Lung microvascular endothelial cell (primary cell): Measurements from ENCODE around the gene ABCG4. TPM values are rescaled to one million over a fixed set of nuclear protein-coding genes. Genes with fewer than 3 reads are reported as not detected.

Source experiments
- DNase-seq, 2 donors: peaks; one replicate each; pipeline versions ENCODE4 v3.0.0 to v3.0.0-alpha.2; 2010; ENCODE audit warnings: low read depth in 2 of 2
- total RNA-seq: library from RNA; depleted of rRNA; stranded (reverse); fragments of >200 nt; gene quantifications from 2 replicates; pipeline ENCODE4 v1.2.1, GENCODE V29; 2014

ABCG4 gene
- total RNA-seq, 1 donor from 2014 or later, result not detected

DNA sequence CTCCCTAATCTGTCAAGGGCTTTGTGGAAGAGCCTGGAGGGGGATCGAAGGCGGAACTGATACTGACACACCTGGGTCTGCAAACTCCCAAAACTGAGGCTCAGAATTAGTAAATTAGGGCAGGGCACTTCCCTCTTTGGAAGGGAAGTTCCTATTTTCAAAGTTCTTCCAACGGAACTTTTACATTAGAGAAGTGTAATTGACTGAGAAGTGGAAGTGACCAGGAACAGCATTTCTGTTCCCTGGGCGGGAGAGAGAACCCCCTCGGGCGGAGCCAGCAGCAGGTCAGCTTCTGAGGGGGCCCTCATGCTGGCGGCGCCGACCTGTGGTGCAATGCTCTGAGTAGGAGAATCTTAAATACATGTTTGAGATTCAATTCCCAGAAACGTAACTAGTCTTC, 56.2 kb downstream of the ABCG4 start:
- DNase-seq, result no peak

DNA sequence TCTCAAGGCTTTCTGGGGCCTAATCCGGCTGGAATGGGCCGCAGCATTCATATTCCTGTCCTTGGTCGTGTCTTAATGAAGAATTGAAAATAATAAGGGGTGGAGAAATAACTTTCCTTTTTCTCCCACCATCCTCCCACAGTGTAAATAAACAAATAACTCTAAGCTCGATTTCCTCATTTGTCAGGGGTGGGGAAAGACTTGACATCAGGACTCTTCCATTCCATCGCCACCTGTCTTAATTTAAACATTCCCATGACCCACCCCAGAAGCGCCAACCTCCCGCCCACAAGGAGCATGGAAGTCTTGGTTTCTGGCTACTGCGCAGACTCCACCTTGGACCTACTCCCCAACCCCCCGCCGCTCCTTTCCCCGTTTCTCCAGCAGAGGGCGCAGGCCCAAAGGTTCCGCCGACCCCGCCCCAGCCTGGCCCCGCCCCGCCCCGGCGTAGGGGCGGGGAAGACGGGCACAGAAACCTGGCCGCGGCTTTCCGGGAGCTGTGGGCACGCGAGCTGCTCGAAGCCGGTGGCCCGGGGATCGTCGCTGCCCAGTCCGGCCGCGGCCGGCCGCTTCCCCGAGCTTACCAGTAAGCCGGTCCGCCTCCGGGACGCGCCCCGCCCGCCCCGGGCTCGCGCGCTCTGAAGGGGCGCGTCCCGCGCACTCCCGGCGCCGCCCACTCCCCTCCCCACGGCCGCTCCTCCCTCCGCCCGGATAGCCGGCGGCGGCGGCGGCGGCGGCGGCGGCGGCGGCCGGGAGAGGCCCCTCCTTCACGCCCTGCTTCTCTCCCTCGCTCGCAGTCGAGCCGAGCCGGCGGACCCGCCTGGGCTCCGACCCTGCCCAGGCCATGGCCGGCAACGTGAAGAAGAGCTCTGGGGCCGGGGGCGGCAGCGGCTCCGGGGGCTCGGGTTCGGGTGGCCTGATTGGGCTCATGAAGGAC, 57.0 kb downstream of the ABCG4 start, which contains the start of gene CBL:
Gene CBL (plus strand): TSS at position 766 of the 937 bp plus-strand sequence. CDS start 79 bp downstream, at position 845.
- peak; percentile 91 for DNase-seq

DNA sequence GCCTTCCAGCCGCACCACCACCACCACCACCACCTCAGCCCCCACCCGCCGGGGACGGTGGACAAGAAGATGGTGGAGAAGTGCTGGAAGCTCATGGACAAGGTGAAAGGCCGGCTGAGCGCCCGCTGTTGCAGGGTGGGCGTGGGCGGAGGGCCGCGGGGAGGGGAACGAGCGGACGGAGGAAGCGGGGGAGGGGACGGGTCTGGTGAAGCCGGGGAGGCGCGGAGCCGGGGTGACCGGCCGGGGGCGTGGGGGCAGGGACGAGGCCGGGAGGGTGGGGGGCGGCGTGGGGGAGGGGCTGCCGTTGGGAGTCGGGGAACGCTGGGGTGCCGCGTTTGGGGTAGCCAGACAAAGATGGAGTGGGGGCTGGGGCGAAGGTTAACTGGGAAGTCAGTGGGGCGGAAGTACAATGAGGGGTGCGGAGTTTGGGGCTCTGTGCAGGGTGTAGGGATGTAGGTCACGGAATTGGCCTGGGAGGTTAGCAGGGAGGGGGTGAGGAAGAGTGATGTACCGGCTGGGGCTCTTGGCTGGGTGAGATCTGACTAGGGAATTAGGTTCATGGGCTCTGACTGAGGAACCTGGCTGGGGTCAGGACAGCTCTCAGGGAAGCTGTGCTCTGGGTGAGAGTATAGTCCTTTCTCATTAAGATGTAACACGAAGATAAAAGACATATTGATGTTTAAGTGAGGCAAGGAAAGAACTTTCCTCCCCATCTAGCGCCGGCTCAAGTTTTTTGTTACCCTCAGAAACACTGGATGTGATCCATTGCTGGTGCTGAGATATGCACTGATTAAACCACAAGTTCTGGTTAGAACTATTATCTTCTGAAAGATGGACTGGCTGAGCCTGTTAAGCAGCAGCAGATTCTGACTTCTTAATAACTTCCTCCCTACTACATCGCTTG, 57.9 kb downstream of the ABCG4 start:
- DNase-seq, result peak; percentile 18 to 38

DNA sequence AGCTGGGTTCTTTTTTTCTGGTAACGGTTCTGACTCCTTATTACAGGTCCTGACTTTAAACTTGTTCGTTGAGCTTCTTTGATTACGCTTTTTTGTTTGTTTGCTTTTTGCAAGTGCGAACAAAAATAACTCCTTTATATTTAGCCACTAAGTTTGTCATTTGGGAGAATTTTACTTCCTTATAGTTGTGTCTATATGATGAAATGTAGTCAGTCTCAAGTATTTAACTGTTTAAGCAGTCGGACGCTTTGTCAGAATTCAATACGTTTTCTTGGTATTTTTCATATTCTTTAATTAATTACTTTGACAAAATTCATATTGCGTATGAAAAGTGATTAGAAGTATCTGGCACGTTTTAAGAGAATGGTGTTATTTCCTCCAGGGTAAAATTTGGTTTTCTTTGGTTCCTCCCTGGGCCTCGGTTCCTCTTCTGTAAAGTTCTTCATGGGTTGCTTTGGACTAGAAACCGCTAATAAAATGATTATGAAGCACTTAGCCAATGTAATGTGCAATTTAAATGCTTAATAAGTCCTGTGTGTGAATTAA, 58.6 kb downstream of the ABCG4 start:
- DNase-seq, result no peak

DNA sequence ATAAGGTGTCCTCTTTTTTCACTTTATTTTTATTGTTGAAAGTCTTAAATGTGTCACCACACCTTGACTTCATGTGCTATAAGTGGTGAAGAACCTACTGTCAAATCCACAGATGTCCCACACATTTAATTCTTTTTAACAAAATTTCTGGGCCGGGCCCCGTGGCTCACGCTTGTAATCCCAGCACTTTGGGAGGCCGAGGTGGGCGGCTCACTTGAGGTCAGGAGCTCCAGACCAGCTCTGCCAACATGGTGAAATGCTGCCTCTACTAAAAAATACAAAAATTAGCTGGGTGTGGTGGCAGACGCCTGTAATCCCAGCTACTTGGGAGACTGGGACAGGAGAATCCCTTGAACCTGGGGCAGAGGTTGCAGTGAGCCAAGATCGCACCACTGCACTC, 60.3 kb downstream of the ABCG4 start:
- no peak for DNase-seq

DNA sequence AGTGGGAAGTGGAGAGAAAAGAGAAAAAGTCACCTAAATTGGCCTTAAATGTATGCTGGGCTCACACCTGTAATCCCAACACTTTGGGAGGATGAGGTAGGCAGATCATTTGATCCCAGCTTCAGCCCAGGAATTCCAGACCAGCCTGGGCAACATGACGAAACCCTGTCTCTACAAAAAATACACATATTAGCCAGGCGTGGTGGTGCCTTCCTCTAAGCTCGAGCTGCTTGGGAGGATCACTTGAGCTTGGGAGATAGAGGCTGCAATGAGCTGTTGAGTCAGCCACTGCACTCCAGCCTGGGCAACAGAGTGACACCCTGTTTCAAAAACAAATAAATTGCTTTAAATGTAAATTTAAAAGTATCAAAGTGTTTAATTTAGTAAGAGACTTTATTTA, 61.2 kb downstream of the ABCG4 start:
- DNase-seq, result no peak

Other genes with a start within 250 kb of the ABCG4 start
- 4.6 and 5.9 TPM in 2 replicates for gene BCL9L, start 223.1 kb upstream of the ABCG4 start, total RNA-seq
- not detected in 2 replicates for gene UPK2, start 192.8 kb upstream of the ABCG4 start, total RNA-seq
- gene FOXR1, start 177.3 kb upstream of the ABCG4 start, total RNA-seq, result not detected in 2 replicates
- 4.4 and 8.5 TPM in 2 replicates for gene CENATAC, start 150.9 kb upstream of the ABCG4 start, total RNA-seq
- 413 and 578 TPM in 2 replicates for gene RPS25, start 130.7 kb upstream of the ABCG4 start, total RNA-seq
- gene TRAPPC4, start 130.3 kb upstream of the ABCG4 start, total RNA-seq, result 73.2 and 89.8 TPM in 2 replicates
- gene SLC37A4, start 118.2 kb upstream of the ABCG4 start, total RNA-seq, result 9.9 and 10.2 TPM in 2 replicates
- 118 and 150 TPM in 2 replicates for gene HYOU1, start 91.8 kb upstream of the ABCG4 start, total RNA-seq
- 17.0 and 23.4 TPM in 2 replicates for gene VPS11, start 81.2 kb upstream of the ABCG4 start, total RNA-seq
- 3.0 and 4.6 TPM in 2 replicates for gene HMBS, start 64.2 kb upstream of the ABCG4 start, total RNA-seq
- gene DPAGT1, start 47.2 kb upstream of the ABCG4 start, total RNA-seq, result 10.7 and 16.3 TPM in 2 replicates
- 1.7 and 2.8 TPM in 2 replicates for gene C2CD2L, start 41.7 kb upstream of the ABCG4 start, total RNA-seq
- gene HINFP, start 27.5 kb upstream of the ABCG4 start, total RNA-seq, result 9.4 and 11.7 TPM in 2 replicates
- 9.8 and 11.1 TPM in 2 replicates for gene NLRX1, start 19.7 kb downstream of the ABCG4 start, total RNA-seq
- gene NHERF4, start 36.4 kb downstream of the ABCG4 start, total RNA-seq, result not detected in 2 replicates
- 6.2 and 7.8 TPM in 2 replicates for gene CBL, start 57.3 kb downstream of the ABCG4 start, total RNA-seq
- gene MCAM, start 168.1 kb downstream of the ABCG4 start, total RNA-seq, result 48.4 and 268 TPM in 2 replicates
- gene RNF26, start 185.5 kb downstream of the ABCG4 start, total RNA-seq, result 2.6 and 2.8 TPM in 2 replicates
- 65.6 and 93.1 TPM in 2 replicates for gene C1QTNF5, start 191.8 kb downstream of the ABCG4 start, total RNA-seq
- gene MFRP, start 197.7 kb downstream of the ABCG4 start, total RNA-seq, result under 0.01 TPM in 1 of 2 replicates, not detected in the other
- 0.20 and 0.22 TPM in 2 replicates for gene USP2, start 232.6 kb downstream of the ABCG4 start, total RNA-seq